SK-N-SH treated with all-trans-retinoic acid at 6 μM for 48 hours (cell line): Measurements from ENCODE around the gene NAT8.
"Not testable (repeated sequence)": the region's sequence is repeated elsewhere in the genome, so short reads cannot be mapped to it uniquely, and the experiment has no call there.

Source experiments
- ARNTL ChIP-seq: fragments of 450-650 bp; formaldehyde crosslinking; IDR thresholded peaks from 2 replicates; pipeline ENCODE4 v1.5.0; 2020; ENCODE audit warnings: low read depth, mild to moderate bottlenecking, moderate library complexity, borderline replicate concordance
- BACH2 ChIP-seq: fragments of 250-450 bp; sonication (Bioruptor Pico); IDR thresholded peaks from 2 replicates; pipeline ENCODE4 v1.9.0; 2021; ENCODE audit warnings: mild to moderate bottlenecking, borderline replicate concordance
- CREB5 ChIP-seq: fragments of 250-450 bp; sonication (Bioruptor Pico); IDR thresholded peaks from 2 replicates; pipeline ENCODE4 v1.5.1; 2020; ENCODE audit warnings: low read depth, mild to moderate bottlenecking, moderate library complexity
- CSDC2 ChIP-seq: fragments of 250-450 bp; sonication (Bioruptor Pico); IDR thresholded peaks from 2 replicates; pipeline ENCODE4 v1.5.0; 2020; ENCODE audit warnings: mild to moderate bottlenecking, moderate library complexity
- CSRNP3 ChIP-seq: fragments of 250-450 bp; sonication (Bioruptor Pico); IDR thresholded peaks from 2 replicates; pipeline ENCODE4 v1.5.1; 2021; ENCODE audit warnings: mild to moderate bottlenecking, moderate library complexity
- ISL1 ChIP-seq: fragments of 250-450 bp; sonication (Bioruptor Pico); IDR thresholded peaks from 2 replicates; pipeline ENCODE4 v2.1.2; 2022; ENCODE audit warnings: mild to moderate bottlenecking, moderate library complexity
- PATZ1 ChIP-seq: fragments of 250-450 bp; sonication (Bioruptor Pico); IDR thresholded peaks from 2 replicates; pipeline ENCODE4 v1.8.0; 2020; ENCODE audit warnings: mild to moderate bottlenecking, moderate library complexity, borderline replicate concordance
- PPARA ChIP-seq: fragments of 250-450 bp; sonication (Bioruptor Pico); IDR thresholded peaks from 2 replicates; pipeline ENCODE4 v1.5.0; 2020; ENCODE audit warnings: mild to moderate bottlenecking, borderline replicate concordance
- RARB ChIP-seq: fragments of 250-450 bp; sonication (Bioruptor Pico); IDR thresholded peaks from 2 replicates; pipeline ENCODE4 v1.8.0; 2021; ENCODE audit warnings: mild to moderate bottlenecking, moderate library complexity
- TOX ChIP-seq: fragments of 250-450 bp; sonication (Bioruptor Pico); IDR thresholded peaks from 2 replicates; pipeline ENCODE4 v1.8.0; 2021; ENCODE audit warnings: mild to moderate bottlenecking, moderate library complexity, borderline replicate concordance
- TSHZ2 ChIP-seq: fragments of 250-450 bp; sonication (Bioruptor Pico); IDR thresholded peaks from 2 replicates; pipeline ENCODE4 v1.5.0; 2020; ENCODE audit warnings: mild to moderate bottlenecking, moderate library complexity
- ZFP3 ChIP-seq: fragments of 250-450 bp; sonication (Bioruptor Pico); IDR thresholded peaks from 2 replicates; pipeline ENCODE4 v1.5.0; 2020; ENCODE audit warnings: mild to moderate bottlenecking, moderate library complexity
- ZFP30 ChIP-seq: fragments of 450-650 bp; formaldehyde crosslinking; IDR thresholded peaks from 2 replicates; pipeline ENCODE4 v1.5.0; 2022; ENCODE audit warnings: mild to moderate bottlenecking, moderate library complexity

GRCh38 chr2:73624625-73625024, 17.6 kb downstream of the NAT8 start:
- TF ChIP-seq ZFP3 (CRISPR knock-in tag); RARB (CRISPR knock-in tag); CSRNP3 (CRISPR knock-in tag); ISL1 (CRISPR knock-in tag); PATZ1 (CRISPR knock-in tag); PPARA (CRISPR knock-in tag); TSHZ2; CSDC2 (CRISPR knock-in tag); BACH2 (CRISPR knock-in tag); CREB5; ARNTL (CRISPR knock-in tag); TOX (CRISPR knock-in tag); ZFP30 (CRISPR knock-in tag): not testable (repeated sequence)
